ENCODE data around the gene FGF4. TPM values are rescaled to one million over a fixed set of nuclear protein-coding genes. Genes with fewer than 3 reads are reported as not detected.

Gene FGF4
- total and polyA plus RNA-seq, 10 of the 15 experiments (the other 5 are each of a cell fraction or from before 2014, with no cell fraction given), result not detected

DNA sequence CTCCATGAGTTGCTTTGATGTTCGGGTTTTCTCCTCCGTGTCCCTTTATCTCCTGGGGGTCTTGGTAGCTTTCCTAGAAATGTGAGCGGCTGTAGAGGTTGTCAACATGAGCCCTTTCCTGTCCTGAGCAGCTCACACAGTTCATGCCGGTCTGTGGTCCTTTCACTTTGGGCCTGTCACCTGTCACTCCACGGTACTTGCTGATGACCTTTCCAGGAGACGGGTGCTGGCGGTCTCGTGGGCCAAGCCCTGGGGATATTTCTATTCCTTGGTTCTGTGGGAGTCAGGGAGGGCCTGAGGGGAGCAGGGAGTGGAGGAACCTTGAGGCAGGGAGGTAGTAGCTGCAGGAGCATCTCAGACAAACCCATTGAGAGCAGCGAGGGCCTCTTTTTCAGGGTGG is 20.9 kb upstream of the FGF4 start:
- Histone ChIP-seq H3K4me1 (ENCODE audit: control insufficient read depth, insufficient read depth, low read length) (no peaks in the 10 kb centered on the region), H3K4me2 (ENCODE audit: control insufficient read depth, insufficient read depth) (no peak overlapping the region), H4K20me1 (ENCODE audit: control insufficient read depth, insufficient read depth) (no peaks in the 10 kb centered on the region), H3K4me3 (no peak overlapping the region), H3K27ac (ENCODE audit: control insufficient read depth, insufficient read depth) (no peak overlapping the region), H3K9ac (ENCODE audit: control insufficient read depth, insufficient read depth, low read length) (no peak overlapping the region), H3K79me2 (ENCODE audit: control insufficient read depth, insufficient read depth, low read length) (no peaks in the 10 kb centered on the region), H3K9me3 (replicated peaks; ENCODE audit: control insufficient read depth, insufficient read depth, low read length) (no peaks in the 10 kb centered on the region; the same call in 2 of the 3 replicates), H3K36me3 (ENCODE audit: control insufficient read depth in 2 of 2, insufficient read depth in 2 of 2, low read length in 1 of 2) (no peaks in the 10 kb centered on the region), H3K27me3 (replicated peaks in 1 of 2; ENCODE audit: control insufficient read depth in 2 of 2, insufficient read depth in 2 of 2, low read length in 1 of 2) (peaks cover 0 to 2% of the 10 kb centered on the region in 2 experiments; a peak in 2 of 4 replicates), H2AFZ (ENCODE audit: control insufficient read depth, low read depth, low read length) (no peak overlapping the region)
- ChIA-PET CTCF (no interaction called here), RAD21 (ENCODE audit: unreplicated experiment) (no interaction called here), SMC1A (ENCODE audit: uncharacterized antibody, unreplicated experiment) (no interaction called here), POLR2A (no interaction called here)
- intact Hi-C loops (cut with micrococcal nuclease; ENCODE audit: unreplicated experiment) (no loop called here), in situ Hi-C loops (cut with MboI) (no loop called here)
- WGBS (ENCODE audit: insufficient coverage, insufficient replicate concordance, low lambda C conversion rate, missing lambda C conversion rate), result 33% methylated on average over 9 of the region's 9 CpGs
- ATAC-seq, result no peak
- BruUV-seq (replicated peaks), result no TSS peak
- DNase-seq (ENCODE audit: low read depth, low spot score), result no peak
- TF ChIP-seq CUX1 (IDR thresholded peaks at IDR 0.05; ENCODE audit: insufficient replicate concordance, low read depth, low read length) (no peak), NFYA (IDR thresholded peaks at IDR 0.05; ENCODE audit: borderline replicate concordance, low read depth, low read length) (no peak), CHD1 (IDR thresholded peaks at IDR 0.05; ENCODE audit: low read depth, low read length) (no peak), TARDBP (IDR thresholded peaks at IDR 0.05; ENCODE audit: borderline replicate concordance) (no peak), STAT3 (IDR thresholded peaks at IDR 0.05; ENCODE audit: low read depth, low read length) (no peak), NKRF (conservative IDR thresholded peaks at IDR 0.05) (no peak), SP1 (IDR thresholded peaks at IDR 0.05; ENCODE audit: low read depth, low read length) (no peak)
- TF ChIP-seq, protein P1, sequence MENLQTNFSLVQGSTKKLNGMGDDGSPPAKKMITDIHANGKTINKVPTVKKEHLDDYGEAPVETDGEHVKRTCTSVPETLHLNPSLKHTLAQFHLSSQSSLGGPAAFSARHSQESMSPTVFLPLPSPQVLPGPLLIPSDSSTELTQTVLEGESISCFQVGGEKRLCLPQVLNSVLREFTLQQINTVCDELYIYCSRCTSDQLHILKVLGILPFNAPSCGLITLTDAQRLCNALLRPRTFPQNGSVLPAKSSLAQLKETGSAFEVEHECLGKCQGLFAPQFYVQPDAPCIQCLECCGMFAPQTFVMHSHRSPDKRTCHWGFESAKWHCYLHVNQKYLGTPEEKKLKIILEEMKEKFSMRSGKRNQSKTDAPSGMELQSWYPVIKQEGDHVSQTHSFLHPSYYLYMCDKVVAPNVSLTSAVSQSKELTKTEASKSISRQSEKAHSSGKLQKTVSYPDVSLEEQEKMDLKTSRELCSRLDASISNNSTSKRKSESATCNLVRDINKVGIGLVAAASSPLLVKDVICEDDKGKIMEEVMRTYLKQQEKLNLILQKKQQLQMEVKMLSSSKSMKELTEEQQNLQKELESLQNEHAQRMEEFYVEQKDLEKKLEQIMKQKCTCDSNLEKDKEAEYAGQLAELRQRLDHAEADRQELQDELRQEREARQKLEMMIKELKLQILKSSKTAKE (IDR thresholded peaks at IDR 0.05; ENCODE audit: low read depth, poor library complexity, severe bottlenecking), result no peak
- TF ChIP-seq, protein P2, sequence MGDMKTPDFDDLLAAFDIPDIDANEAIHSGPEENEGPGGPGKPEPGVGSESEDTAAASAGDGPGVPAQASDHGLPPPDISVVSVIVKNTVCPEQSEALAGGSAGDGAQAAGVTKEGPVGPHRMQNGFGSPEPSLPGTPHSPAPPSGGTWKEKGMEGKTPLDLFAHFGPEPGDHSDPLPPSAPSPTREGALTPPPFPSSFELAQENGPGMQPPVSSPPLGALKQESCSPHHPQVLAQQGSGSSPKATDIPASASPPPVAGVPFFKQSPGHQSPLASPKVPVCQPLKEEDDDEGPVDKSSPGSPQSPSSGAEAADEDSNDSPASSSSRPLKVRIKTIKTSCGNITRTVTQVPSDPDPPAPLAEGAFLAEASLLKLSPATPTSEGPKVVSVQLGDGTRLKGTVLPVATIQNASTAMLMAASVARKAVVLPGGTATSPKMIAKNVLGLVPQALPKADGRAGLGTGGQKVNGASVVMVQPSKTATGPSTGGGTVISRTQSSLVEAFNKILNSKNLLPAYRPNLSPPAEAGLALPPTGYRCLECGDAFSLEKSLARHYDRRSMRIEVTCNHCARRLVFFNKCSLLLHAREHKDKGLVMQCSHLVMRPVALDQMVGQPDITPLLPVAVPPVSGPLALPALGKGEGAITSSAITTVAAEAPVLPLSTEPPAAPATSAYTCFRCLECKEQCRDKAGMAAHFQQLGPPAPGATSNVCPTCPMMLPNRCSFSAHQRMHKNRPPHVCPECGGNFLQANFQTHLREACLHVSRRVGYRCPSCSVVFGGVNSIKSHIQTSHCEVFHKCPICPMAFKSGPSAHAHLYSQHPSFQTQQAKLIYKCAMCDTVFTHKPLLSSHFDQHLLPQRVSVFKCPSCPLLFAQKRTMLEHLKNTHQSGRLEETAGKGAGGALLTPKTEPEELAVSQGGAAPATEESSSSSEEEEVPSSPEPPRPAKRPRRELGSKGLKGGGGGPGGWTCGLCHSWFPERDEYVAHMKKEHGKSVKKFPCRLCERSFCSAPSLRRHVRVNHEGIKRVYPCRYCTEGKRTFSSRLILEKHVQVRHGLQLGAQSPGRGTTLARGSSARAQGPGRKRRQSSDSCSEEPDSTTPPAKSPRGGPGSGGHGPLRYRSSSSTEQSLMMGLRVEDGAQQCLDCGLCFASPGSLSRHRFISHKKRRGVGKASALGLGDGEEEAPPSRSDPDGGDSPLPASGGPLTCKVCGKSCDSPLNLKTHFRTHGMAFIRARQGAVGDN (IDR thresholded peaks at IDR 0.05), result no peak
- no peak for FAIRE-seq

All from GM12878 (cell line).